Stomach (tissue), 4 donors: ENCODE results near the gene PLCB4.

ENCODE experiments used
- EP300 ChIP-seq: sonication (generic); formaldehyde crosslinking; IDR thresholded peaks from one replicate; pipeline ENCODE4 v1.6.1; 2017; ENCODE audit warnings: antibody characterized with exemption
- POLR2A ChIP-seq, 4 donors: fragments of 450-650 bp; IDR thresholded peaks; one replicate each; pipeline ENCODE4 v1.6.1; 2016; ENCODE audit warnings: antibody characterized with exemption in 4 of 4, control low read depth in 2 of 4, mild to moderate bottlenecking in 1 of 4, moderate library complexity in 1 of 4
- POLR2AphosphoS5 ChIP-seq, 3 donors: sonication (generic); formaldehyde crosslinking; IDR thresholded peaks; one replicate each; pipeline ENCODE4 v1.6.1; 2016; ENCODE audit warnings: antibody characterized with exemption in 3 of 3
- TF ChIP-seq, protein P1 (sequence below), 7 experiments: fragments of 450-650 bp in 4 of 7; fragments of 200-600 bp in 3 of 7; sonication (generic) in 3 of 7; IDR thresholded peaks; one replicate each; pipeline ENCODE4 v1.5.1; 2016 to 2019; ENCODE audit warnings: antibody characterized with exemption in 7 of 7, control low read depth in 2 of 7, mild to moderate bottlenecking in 1 of 7

DNA sequence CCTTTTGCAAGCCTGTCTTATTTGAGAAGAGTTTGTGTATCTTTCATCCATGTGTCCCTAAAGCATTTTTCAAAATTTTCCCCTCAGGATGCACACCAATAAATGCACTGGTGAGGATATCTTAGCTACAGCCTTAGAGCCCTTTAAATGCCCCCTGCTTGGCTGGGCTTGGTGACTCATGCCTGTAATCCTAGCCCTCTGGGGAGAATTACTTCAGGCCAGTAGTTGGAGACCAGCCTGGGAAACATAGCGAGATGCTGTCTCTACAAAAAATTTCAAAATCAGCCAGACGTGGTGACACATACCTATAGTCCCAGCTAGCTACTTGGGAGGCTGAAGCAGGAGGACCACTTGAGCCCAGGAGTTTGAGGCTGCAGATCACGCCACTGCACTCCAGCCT is 33.8 kb upstream of the PLCB4 start:
- TF ChIP-seq POLR2AphosphoS5 (IDR thresholded peaks at IDR 0.05), result no peak
- TF ChIP-seq, protein P1, sequence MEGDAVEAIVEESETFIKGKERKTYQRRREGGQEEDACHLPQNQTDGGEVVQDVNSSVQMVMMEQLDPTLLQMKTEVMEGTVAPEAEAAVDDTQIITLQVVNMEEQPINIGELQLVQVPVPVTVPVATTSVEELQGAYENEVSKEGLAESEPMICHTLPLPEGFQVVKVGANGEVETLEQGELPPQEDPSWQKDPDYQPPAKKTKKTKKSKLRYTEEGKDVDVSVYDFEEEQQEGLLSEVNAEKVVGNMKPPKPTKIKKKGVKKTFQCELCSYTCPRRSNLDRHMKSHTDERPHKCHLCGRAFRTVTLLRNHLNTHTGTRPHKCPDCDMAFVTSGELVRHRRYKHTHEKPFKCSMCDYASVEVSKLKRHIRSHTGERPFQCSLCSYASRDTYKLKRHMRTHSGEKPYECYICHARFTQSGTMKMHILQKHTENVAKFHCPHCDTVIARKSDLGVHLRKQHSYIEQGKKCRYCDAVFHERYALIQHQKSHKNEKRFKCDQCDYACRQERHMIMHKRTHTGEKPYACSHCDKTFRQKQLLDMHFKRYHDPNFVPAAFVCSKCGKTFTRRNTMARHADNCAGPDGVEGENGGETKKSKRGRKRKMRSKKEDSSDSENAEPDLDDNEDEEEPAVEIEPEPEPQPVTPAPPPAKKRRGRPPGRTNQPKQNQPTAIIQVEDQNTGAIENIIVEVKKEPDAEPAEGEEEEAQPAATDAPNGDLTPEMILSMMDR (IDR thresholded peaks at IDR 0.05), result no peak
- no peak for TF ChIP-seq POLR2A (IDR thresholded peaks at IDR 0.05)
- TF ChIP-seq EP300, result no peak
